GM10266 (cell line): ENCODE results near the gene BTBD6.
A peak's percentile ranks its signal among the peaks of the same experiment; 100 is the strongest.
"Not testable (repeated sequence)": the region's sequence is repeated elsewhere in the genome, so short reads cannot be mapped to it uniquely, and the experiment has no call there.

Source experiments
- DNase-seq: peaks from one replicate; pipeline ENCODE4 v3.0.0; 2012; ENCODE audit errors: extremely low spot score
- CTCF ChIP-seq: IDR thresholded peaks from 2 replicates; pipeline ENCODE4 v1.5.1; 2012; ENCODE audit warnings: mild to moderate bottlenecking, low read depth; ENCODE audit not compliant: control insufficient read depth, insufficient read depth; ENCODE audit errors: missing control alignments

BTBD6 gene

GRCh38 chr14:105287249-105288102, 39.1 kb downstream of the BTBD6 start:
- no peak for DNase-seq
- no peak for TF ChIP-seq CTCF

DNA sequence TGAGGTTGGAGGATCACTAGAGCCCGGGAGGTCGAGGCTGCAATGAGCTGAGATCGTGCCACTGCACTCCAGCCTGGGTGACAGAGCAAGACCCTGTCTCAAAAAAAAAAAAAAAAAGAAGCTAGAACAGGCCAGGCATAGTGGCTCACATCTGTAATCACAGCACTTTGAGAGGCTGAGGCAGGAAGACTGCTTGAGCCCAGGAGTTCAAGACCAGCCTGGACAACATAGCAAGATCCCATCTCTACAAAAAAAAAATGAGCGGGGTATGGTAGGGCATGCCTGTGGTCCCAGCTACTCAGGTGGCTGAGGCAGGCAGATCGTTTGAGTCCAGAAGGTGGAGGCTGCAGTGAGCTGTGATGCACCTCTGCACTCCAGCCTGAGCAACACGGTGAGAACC, 40.6 kb downstream of the BTBD6 start:
- not testable (repeated sequence) for DNase-seq

- no peak for DNase-seq
- TF ChIP-seq CTCF: peak; percentile 30
Observed at GRCh38 chr14:105290621-105291346, 42.5 kb downstream of the BTBD6 start.

- TF ChIP-seq CTCF: no peak
Observed at GRCh38 chr14:105292826-105293711, 44.7 kb downstream of the BTBD6 start.

DNA sequence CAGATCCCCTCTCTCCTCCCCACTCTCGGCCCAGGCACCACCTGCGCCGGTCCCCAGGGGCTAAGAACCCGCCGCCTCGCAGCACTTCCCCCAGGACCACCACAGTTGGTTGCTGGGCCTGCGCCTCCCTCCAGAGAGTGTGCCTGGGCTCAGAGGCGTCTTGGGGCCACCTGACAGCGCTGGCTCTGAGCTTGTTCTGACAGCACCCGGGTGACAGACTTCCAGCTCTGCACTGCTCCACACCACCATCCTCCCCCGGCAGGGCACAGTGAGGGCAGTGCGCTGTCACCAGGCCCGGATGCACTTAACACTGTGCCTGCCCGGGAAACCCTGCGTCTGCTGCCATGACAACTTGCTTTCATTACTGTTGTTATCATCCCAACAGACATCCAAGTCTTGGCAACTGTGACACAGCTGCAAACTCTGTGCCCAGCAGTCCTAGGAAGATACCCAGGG, 45.8 kb downstream of the BTBD6 start:
- DNase-seq: no peak
- no peak for TF ChIP-seq CTCF

More at GRCh38 chr14:105292826-105293711, 44.7 kb downstream of the BTBD6 start:
- no peak for DNase-seq

DNA sequence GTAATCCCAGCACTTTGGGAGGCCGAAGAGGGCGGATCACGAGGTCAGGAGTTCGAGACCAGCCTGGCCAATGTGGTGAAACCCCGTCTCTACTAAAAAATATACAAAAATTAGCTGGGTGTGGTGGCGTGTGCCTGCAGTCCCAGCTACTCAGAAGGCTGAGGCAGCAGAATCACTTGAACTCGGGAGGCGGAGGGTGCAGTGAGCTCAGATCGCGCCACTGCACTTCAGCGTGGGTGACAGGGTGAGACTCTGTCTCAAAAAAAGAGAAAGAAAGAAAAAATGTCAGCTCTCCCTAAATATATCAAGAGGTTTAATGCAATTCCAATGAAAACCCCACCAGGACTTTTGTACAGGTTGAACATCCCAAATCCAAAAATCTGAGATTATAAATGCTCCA, 49.0 kb downstream of the BTBD6 start:
- DNase-seq: not testable (repeated sequence)

GRCh38 chr14:105299654-105300541, 51.6 kb downstream of the BTBD6 start:
- TF ChIP-seq CTCF: no peak
- no peak for DNase-seq
